Measurements from ENCODE around the gene REXO1. TPM values are rescaled to one million over a fixed set of nuclear protein-coding genes. Genes with fewer than 3 reads are reported as not detected.

REXO1 gene, protein sequence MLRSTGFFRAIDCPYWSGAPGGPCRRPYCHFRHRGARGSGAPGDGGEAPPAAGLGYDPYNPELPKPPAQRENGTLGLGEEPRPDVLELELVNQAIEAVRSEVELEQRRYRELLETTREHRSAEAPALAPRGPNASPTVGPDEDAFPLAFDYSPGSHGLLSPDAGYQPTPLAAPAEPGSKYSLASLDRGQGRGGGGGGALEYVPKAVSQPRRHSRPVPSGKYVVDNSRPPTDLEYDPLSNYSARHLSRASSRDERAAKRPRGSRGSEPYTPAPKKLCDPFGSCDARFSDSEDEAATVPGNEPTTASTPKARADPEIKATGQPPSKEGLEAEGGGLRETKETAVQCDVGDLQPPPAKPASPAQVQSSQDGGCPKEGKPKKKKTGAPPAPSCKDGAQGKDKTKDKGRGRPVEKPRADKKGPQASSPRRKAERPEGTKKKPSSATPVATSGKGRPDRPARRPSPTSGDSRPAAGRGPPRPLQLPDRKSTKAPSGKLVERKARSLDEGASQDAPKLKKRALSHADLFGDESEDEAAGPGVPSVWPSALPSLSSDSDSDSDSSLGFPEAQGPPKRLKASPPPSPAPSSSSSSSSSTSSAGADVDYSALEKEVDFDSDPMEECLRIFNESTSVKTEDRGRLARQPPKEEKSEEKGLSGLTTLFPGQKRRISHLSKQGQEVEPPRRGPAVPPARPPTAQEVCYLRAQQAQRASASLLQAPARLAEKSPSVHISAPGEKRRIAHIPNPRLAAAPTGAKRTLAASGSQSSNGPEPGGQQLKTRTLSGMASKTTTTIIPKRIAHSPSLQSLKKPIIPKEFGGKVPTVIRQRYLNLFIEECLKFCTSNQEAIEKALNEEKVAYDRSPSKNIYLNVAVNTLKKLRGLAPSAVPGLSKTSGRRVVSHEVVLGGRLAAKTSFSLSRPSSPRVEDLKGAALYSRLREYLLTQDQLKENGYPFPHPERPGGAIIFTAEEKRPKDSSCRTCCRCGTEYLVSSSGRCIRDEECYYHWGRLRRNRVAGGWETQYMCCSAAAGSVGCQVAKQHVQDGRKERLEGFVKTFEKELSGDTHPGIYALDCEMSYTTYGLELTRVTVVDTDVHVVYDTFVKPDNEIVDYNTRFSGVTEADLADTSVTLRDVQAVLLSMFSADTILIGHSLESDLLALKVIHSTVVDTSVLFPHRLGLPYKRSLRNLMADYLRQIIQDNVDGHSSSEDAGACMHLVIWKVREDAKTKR
- 10 to 100 TPM; 14.9 to 46.7 (median 30.4) TPM for total RNA-seq
- 10 to 100 TPM in 1 of 2 donors, 1 to 10 TPM in 1; 4.8 to 21.5 TPM for polyA plus RNA-seq
- long read RNA-seq, donor 1, partial matches to known transcripts: 4 of 7 reads
- long read RNA-seq, donor 1, other reads (novel, unspliced or antisense): 1 of 7 reads
- long read RNA-seq, donor 2, full-length matches to known transcripts: 2 of 26 reads
- long read RNA-seq, donor 2, partial matches to known transcripts: 24 of 26 reads
- long read RNA-seq, donor 2, other reads (novel, unspliced or antisense): 0 of 26 reads
- long read RNA-seq, donor 3, partial matches to known transcripts: 7 of 16 reads
- long read RNA-seq, donor 3, other reads (novel, unspliced or antisense): 6 of 16 reads

DNA sequence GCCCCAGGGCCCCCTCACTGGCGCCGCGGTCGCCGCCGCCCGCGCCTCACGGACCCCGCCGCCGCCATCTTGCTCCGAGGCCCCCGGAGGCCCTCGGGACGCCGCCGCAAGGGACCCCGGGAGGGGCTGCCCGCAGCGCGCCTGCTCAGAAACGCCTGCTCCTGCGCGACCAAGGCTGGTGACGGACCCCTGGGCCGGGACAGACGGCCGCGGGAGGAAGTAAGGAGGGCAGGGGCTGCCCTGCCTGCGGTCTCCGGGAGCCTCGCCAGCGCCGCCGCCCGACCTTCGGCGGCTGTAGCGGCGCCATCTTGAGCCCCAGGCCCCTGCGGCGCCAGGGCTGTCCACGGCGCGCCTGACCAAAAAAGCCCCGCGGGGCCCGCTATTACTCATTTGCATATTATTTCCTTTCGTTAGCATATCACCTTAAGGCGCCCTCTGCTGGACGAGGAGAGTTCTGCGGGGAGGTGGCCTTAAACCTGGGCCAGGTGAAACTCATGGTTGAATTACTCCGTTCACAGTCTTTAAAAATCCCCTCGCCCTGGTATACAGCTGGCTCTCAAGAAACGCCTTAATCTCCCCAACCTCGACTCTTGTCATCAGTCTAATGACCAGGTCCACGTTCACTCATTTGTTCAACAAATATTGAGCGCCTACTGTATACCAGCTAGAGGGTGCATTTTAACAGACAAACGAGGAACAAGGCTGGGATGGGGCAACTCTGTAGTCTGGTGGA lies at the start of gene REXO1:
TSS of gene REXO1 (minus strand) at position 85 of the 733 bp plus-strand sequence. CDS start 125 bp downstream, outside the sequence.
- 1 to 8% (median 3%) methylated on average over 13 to 60 of the region's 60 CpGs for WGBS, 3 donors
- peaks cover 14% of the 10 kb centered on the region for H3K4me1 ChIP-seq (ENCODE audit: insufficient read depth)

DNA sequence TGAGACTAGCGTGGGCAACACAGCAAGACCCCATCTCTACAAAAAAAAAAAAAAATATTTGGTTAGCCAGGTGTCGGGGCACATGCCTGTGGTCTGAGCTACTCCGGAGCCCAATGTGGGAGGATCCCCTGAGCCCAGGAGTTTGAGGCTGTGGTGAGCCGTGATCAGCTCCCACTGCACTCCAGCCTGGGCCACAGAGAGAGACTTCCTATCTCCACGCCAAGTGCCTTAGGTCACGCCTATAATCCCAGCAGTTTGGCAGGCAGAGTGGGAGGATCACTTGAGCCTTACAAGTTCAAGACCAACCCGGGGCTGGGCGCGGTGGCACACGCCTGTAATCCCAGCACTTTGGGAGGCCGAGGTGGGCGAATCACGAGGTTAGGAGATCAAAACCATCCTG lies 48.2 kb upstream of the REXO1 start:
- no peaks in the 10 kb centered on the region for H3K27me3 ChIP-seq
- TF ChIP-seq POLR2A (IDR thresholded peaks at IDR 0.05) (no peak), EP300 (IDR thresholded peaks at IDR 0.05) (no peak)
- TF ChIP-seq, protein P1, sequence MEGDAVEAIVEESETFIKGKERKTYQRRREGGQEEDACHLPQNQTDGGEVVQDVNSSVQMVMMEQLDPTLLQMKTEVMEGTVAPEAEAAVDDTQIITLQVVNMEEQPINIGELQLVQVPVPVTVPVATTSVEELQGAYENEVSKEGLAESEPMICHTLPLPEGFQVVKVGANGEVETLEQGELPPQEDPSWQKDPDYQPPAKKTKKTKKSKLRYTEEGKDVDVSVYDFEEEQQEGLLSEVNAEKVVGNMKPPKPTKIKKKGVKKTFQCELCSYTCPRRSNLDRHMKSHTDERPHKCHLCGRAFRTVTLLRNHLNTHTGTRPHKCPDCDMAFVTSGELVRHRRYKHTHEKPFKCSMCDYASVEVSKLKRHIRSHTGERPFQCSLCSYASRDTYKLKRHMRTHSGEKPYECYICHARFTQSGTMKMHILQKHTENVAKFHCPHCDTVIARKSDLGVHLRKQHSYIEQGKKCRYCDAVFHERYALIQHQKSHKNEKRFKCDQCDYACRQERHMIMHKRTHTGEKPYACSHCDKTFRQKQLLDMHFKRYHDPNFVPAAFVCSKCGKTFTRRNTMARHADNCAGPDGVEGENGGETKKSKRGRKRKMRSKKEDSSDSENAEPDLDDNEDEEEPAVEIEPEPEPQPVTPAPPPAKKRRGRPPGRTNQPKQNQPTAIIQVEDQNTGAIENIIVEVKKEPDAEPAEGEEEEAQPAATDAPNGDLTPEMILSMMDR (IDR thresholded peaks at IDR 0.05): no peak
- 76 to 88% (median 81%) methylated on average over 13 of the region's 13 CpGs for WGBS, 3 donors
- intact Hi-C loops (cut with DNase I): no loop called here
- DNase-seq: no peak
- H3K4me1 ChIP-seq (ENCODE audit: insufficient read depth): peaks cover 5% of the 10 kb centered on the region
- H3K9me3 ChIP-seq: no peaks in the 10 kb centered on the region
- H3K36me3 ChIP-seq: no peaks in the 10 kb centered on the region
- H3K4me3 ChIP-seq: no peak overlapping the region
- H3K27ac ChIP-seq: no peak overlapping the region

More for the DNA sequence above, at the start of gene REXO1:
- no peaks in the 10 kb centered on the region for H3K9me3 ChIP-seq
- H3K27me3 ChIP-seq: no peaks in the 10 kb centered on the region
- intact Hi-C loops (cut with DNase I): no loop called here
- H3K36me3 ChIP-seq: no peaks in the 10 kb centered on the region
- peak; percentile 93 to 98 (median 95) for DNase-seq
- TF ChIP-seq, protein P1 (IDR thresholded peaks at IDR 0.05): peak; percentile 85 to 92 (median 91)
- no peak for TF ChIP-seq EP300 (IDR thresholded peaks at IDR 0.05)
- peak; percentile 48 for TF ChIP-seq POLR2A (IDR thresholded peaks at IDR 0.05)
- H3K27ac ChIP-seq: peak within 1 kb of the TSS; percentile 99 to 100
- peak within 1 kb of the TSS; percentile 92 for H3K4me3 ChIP-seq

DNA sequence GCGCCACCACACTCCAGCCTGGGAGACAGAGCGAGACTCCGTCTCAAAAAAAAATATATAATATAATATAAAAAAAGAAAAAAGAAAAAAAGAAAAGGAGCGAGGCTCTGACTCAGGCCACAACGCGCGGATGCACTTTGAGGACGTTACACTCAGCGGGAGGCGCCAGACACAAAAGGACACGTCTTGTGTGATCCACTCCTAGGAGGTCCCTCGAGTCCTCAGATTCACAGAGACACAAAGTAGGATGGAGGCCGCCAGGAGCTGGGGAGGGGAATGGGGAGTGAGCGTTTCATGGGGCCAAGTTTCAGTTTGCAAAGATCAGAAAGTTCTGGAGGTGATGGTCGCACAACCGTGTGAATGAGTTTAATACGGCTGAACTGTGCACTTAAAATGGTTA lies 45.5 kb upstream of the REXO1 start:
- Histone ChIP-seq H3K9me3 (no peaks in the 10 kb centered on the region), H3K4me1 (ENCODE audit: insufficient read depth) (peaks cover 5% of the 10 kb centered on the region), H3K27me3 (no peaks in the 10 kb centered on the region), H3K4me3 (no peak overlapping the region), H3K27ac (no peak overlapping the region), H3K36me3 (no peaks in the 10 kb centered on the region)
- TF ChIP-seq EP300 (IDR thresholded peaks at IDR 0.05): no peak
- TF ChIP-seq POLR2A (IDR thresholded peaks at IDR 0.05): no peak
- TF ChIP-seq, protein P1 (IDR thresholded peaks at IDR 0.05): no peak
- DNase-seq: no peak
- WGBS, 3 donors: 88 to 89% (median 89%) methylated on average over 17 of the region's 17 CpGs
- intact Hi-C loops (cut with DNase I): no loop called here
